SH-SY5Y (cell line): ENCODE data around the gene CYREN.

Experiments used
- GATA2 ChIP-seq: IDR thresholded peaks from 2 replicates; pipeline ENCODE4 v1.6.1; 2011; ENCODE audit warnings: mild to moderate bottlenecking, low read depth, low read length
- GATA3 ChIP-seq: IDR thresholded peaks from 2 replicates; pipeline ENCODE4 v1.6.1; 2011; ENCODE audit warnings: low read depth, mild to moderate bottlenecking, low read length, moderate library complexity

DNA sequence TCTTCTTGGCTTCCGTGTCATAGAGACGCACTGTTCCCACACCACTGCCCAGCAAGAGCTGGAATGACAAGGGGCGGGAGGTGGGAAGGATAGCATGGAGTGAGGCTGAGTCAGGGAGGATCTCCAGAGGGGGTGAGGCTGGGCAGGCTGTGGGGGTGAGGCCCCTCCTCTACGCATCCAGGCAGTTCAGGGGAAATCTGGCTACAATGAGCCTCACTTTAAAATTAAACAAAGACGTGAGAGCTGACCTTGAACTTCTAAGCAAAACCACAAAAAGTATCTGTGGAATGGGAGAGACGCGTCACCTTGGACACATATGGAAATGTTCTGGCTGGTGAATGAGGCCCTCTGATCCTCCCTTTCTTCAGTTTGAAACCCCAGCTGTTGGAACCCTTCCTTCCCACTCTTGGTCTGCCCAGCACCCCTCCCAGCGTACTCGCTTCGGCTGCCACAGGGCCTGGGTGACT is 23.1 kb upstream of the CYREN start:
- TF ChIP-seq GATA2 (no peak), GATA3 (no peak)
